NCI-H187 treated with DMSO at 0.1 percent for 48 hours (cell line): ENCODE measurements around the gene SMTN.
"Not testable (repeated sequence)": the region's sequence is repeated elsewhere in the genome, so short reads cannot be mapped to it uniquely, and the experiment has no call there.

Experiments used
- DNase-seq: peaks from one replicate; lab custom pipeline; 2025; lab: John Stamatoyannopoulos, UW

SMTN gene

GRCh38 chr22:31080848-31081649 is at the start of gene SMTN:
TSS of gene SMTN (plus strand) at chr22:31081318. CDS start at chr22:31083259, 1,941 bp downstream.
- DNase-seq = peak; percentile 13

- no peak for DNase-seq
Measured at GRCh38 chr22:31036671-31037550, 44.2 kb upstream of the SMTN start.

- DNase-seq = no peak
Measured at GRCh38 chr22:31038686-31039085, 42.4 kb upstream of the SMTN start.

GRCh38 chr22:31039393-31039792 is 41.7 kb upstream of the SMTN start:
- no peak for DNase-seq

GRCh38 chr22:31040542-31041398 is 40.3 kb upstream of the SMTN start:
- DNase-seq = no peak

- DNase-seq = no peak
Measured at GRCh38 chr22:31044262-31044861, 36.8 kb upstream of the SMTN start.

GRCh38 chr22:31045900-31046538 is 35.1 kb upstream of the SMTN start:
- no peak for DNase-seq

- no peak for DNase-seq
Measured at GRCh38 chr22:31046539-31047226, 34.4 kb upstream of the SMTN start.

DNA sequence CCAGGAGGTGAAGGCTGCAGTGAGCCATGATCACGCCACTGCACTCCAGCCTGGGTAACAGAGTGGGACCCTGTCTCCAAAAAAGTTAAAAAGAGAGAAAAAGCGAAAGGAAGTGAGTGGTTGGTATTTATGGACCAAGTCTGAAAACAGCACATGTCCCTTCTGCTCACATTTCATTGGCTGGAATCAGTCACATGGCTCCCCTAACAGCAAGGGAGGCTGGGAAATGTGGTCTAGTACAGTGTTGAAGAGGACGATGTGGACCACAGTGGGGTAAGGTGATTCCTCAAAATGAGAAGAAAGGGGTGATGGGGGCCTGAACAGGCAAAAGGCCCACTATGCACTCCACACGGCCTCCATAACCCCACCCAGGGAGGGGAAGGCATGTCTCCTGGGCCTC is 32.5 kb upstream of the SMTN start:
- DNase-seq = no peak

GRCh38 chr22:31049815-31050420 is 31.2 kb upstream of the SMTN start:
- DNase-seq = no peak

DNA sequence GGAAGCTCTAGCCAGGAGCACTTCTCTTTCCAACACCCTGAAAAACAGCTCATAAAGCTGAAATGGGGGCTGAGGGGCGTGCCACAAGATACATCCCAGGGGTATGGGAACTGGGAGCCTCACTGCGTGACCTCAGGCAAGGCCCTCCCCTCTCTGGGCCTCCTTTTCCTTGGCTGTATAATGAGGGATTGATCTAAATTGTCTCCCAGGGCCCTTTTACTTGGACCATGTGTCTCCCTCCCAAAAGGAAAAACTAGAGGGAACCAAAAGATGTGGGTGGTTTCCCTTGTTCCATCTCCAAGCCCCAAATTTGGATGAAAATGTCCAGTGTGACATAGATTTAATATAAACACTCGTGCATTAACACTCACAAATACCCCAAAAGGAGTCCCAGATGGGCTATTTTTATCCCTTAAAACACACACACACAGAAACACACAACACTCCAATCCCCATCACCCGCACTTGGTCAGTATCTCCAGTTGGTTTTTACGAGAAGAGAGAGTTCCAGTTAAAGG is 25.9 kb upstream of the SMTN start:
- no peak for DNase-seq

DNA sequence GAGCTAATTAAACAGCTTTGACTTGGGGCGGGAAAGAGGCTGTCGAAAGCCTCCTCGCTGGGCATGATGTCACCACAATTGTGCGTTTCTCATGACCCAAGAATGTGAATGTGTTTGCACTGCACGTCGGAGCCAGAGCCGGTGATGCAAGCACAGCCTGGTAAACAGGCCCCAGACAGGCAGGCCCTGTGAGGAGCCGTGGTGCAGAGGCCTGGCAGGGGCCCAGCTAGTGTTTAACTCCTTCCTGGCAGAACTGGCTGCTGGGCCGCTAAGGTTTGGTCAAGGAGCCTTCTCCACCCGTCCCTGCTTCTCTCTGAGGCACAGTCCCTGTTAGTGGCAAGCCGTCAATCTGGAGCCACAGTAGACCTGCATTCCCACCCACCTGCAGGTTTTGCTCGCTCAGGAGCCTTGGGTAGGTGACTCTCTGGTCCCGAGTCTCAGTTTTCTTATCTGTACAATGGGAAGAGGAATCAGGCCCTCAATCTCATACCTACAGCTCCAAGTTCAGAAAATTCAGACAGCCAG is 25.4 kb upstream of the SMTN start:
- DNase-seq = no peak

DNA sequence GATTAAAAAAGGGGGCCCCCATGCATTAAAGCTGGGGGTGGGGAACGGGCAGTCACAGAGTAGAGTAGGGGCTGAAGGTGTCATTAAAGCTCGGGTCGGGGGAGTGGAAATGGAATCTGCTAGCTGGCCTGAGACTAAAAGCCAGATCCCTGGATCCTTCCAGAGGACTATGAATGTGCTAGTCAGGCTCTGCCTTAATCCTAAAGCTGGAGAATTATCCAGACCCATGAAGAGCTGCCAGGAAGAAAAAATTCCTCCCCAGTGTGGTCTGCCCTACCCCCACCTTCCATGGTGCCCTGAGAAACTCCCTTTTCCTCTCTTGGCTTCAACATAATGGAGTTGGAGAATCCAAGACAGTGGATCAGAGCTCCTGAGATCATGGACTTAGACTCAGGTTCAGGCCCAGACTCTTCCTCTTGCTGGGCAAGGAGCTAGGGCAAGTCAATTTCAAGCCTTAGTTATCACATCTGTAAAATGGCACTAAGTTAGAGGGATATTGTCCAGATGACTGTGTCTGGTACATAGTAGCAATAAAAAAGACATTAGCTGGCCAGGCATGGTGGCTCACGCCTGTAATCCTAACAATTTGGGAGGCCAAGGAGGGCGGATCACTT is 24.0 kb upstream of the SMTN start:
- no peak for DNase-seq

- DNase-seq = not testable (repeated sequence)
Measured at GRCh38 chr22:31059663-31060062, 21.5 kb upstream of the SMTN start.

- DNase-seq = no peak
Measured at GRCh38 chr22:31062566-31063230, 18.4 kb upstream of the SMTN start.

DNA sequence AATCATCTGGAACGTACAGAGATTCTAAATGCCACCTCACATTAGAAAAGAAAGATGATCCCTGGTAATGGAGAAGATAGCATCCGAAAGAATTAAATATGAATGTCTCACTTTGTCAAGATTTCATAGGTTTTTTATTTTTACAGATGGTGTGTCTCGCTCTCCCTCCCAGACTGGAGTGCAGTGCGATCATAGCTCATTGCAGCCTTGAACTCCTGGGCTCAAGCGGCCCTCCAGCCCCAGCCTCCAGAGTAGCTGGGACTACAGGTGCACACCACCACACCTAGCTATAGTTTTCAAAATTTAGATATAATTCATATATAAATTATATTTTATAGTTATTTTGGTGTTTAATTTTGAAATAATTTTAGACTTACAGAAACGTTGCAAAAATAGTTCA is 16.7 kb upstream of the SMTN start:
- no peak for DNase-seq

- DNase-seq = no peak
Measured at GRCh38 chr22:31068970-31069369, 12.1 kb upstream of the SMTN start.

DNA sequence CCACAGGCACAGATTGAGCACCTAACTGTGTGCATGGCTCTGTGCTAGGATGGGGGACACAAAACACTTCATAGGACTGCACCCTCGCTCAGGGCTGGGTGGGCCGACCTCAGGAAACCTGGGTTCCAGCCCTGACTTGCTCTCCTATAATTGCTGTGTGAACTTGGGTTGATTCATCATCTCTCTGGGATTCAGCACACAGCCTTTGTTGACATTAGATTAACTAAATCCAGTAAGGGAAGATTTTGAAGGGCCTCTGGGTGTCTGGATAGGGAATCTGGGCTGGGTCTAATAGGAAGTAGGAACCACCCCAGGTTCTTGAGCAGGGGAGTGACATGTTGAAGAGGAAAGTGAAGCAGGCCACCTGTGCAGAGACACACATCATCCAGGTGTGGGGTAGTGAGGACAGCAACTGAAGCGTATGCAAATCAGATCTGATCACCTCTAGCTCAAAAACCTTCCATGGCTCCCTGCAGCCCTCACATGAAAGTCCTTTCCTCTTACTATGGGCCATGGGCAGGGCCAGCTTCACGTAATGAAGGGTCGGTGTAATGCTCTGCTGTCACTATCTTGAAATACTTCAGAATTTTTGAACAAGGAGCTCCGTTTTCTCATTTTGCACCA is 11.3 kb upstream of the SMTN start:
- not testable (repeated sequence) for DNase-seq
